GM06990 (cell line): Measurements from ENCODE around the gene FBXO42.

Source experiments
- DNase-seq: peaks from one replicate; pipeline ENCODE4 v3.0.0-alpha.2; 2011; ENCODE audit not compliant: insufficient read length; ENCODE audit errors: extremely low read depth
- H3K27me3 ChIP-seq: replicated peaks from 2 replicates; pipeline ENCODE4 v1.6.0; 2011; ENCODE audit warnings: low read length; ENCODE audit not compliant: control insufficient read depth, insufficient read depth
- H3K36me3 ChIP-seq: 2 replicates; pipeline ENCODE4 v1.5.1; 2011; ENCODE audit warnings: low read length; ENCODE audit not compliant: control insufficient read depth, insufficient read depth
- H3K4me3 ChIP-seq: replicated peaks from 2 replicates; pipeline ENCODE4 v1.5.1; 2011; ENCODE audit warnings: low read depth, mild to moderate bottlenecking, control low read depth, low read length
- CTCF ChIP-seq: IDR thresholded peaks from 2 replicates; pipeline ENCODE4 v1.5.1; 2011; ENCODE audit warnings: low read length, control low read depth, mild to moderate bottlenecking, inconsistent platforms; ENCODE audit not compliant: insufficient read depth, poor library complexity, severe bottlenecking

Gene FBXO42

DNA sequence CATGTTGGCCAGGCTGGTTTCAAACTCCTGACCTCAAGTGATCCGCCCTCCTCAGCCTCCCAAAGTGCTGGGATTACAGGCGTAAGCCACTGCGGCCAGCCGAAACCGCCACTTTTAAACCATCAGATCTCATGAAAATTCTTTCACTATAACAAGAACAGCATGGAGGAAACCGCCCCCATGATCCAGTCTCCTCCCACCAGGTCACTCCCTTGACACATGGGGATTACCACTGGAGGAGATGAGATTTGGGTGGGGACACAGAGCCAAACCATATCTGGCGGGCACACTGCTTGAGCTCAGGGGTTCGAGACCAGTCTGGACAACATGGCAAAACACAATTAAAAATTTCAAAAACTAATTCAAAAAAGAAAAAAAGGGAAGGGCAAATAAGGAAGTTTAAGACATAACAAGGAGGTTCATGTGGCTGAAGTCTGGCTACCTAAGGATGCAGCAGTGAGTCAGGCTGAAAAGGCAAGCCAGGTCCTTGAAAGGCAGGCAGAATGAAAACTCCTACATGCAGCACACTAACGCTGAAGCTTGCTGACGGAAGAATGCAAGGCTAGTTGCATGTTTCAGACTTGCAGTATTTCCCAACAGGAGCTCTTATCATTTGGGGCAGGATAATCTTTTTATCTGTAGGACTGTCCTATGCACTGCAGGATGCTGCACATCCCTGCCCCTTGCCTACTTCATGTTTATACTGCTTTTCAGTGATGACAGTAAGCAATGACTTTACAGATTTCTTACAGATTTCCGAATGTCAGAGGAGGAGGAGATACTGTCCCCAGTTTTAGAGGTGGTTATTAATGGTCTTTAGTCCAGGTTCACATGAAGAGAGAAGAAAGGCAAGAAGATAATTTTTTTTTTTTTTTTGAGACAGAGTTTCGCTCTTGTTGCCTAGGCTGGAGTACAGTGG, 49.3 kb downstream of the FBXO42 start:
- Histone ChIP-seq H3K27me3 (no peaks in the 10 kb centered on the region), H3K36me3 (peaks cover 10% of the 10 kb centered on the region), H3K4me3 (no peak overlapping the region)
- TF ChIP-seq CTCF = no peak
- DNase-seq = no peak

- no peak for DNase-seq
- Histone ChIP-seq H3K27me3 (no peaks in the 10 kb centered on the region), H3K36me3 (peaks cover 8% of the 10 kb centered on the region), H3K4me3 (no peak overlapping the region)
- TF ChIP-seq CTCF = no peak
These were observed 51.8 kb downstream of the FBXO42 start for GRCh38 chr1:16300436-16300835.

GRCh38 chr1:16298653-16299052, 53.6 kb downstream of the FBXO42 start:
- Histone ChIP-seq H3K36me3 (peaks cover 4% of the 10 kb centered on the region), H3K27me3 (no peaks in the 10 kb centered on the region), H3K4me3 (no peak overlapping the region)
- no peak for DNase-seq
- TF ChIP-seq CTCF = no peak

DNA sequence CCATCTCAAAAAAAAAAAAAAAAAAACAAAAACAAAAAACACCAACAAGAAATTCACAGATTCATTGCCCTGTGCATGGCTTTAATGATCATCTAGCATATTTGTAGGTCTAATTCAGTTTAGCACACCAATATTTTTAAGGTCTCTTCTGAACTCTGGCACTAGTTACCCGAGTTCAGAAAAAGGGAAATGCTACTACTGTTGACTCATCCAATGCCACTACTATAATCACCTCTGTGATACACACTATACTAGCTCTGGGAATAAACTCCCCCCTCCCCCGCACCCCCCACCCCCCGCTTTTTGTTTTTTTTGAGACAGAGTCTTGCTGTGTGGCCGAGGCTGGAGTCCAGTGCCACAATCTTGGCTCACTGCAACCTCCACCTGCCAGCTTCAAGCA, 55.6 kb downstream of the FBXO42 start:
- TF ChIP-seq CTCF = no peak
- Histone ChIP-seq H3K27me3 (no peaks in the 10 kb centered on the region), H3K36me3 (no peaks in the 10 kb centered on the region; the same call in 1 of the 2 replicates), H3K4me3 (no peak overlapping the region)
- DNase-seq = no peak

GRCh38 chr1:16294219-16295212, 57.8 kb downstream of the FBXO42 start:
- Histone ChIP-seq H3K36me3 (peaks cover 1% of the 10 kb centered on the region; the same call in 1 of the 2 replicates), H3K27me3 (no peaks in the 10 kb centered on the region), H3K4me3 (no peak overlapping the region)
- no peak for DNase-seq
- TF ChIP-seq CTCF = no peak
